Astrocyte of the spinal cord (primary cell): ENCODE measurements around the gene C1orf94.

Source experiments
- DNase-seq: peaks from one replicate; pipeline ENCODE4 v3.0.0; 2011; ENCODE audit warnings: low read depth, low spot score
- H3K4me3 ChIP-seq: 2 replicates; pipeline ENCODE4 v1.5.1; 2011; ENCODE audit warnings: low read depth, mild to moderate bottlenecking, low read length, moderate library complexity
- CTCF ChIP-seq: IDR thresholded peaks from 2 replicates; pipeline ENCODE4 v1.5.1; 2012; ENCODE audit warnings: low read depth, mild to moderate bottlenecking, low read length, inconsistent platforms
- in situ Hi-C: cut with HindIII; loops from 2 replicates; pipeline ENCODE4 v1.10.0; 2017; ENCODE audit warnings: low sequenced_read_pairs

The C1orf94 gene

GRCh38 chr1:34192621-34193020 lies 15.9 kb downstream of the C1orf94 start:
- in situ Hi-C loops = no loop called here
- H3K4me3 ChIP-seq = no peak overlapping the region
- DNase-seq = no peak
- no peak for TF ChIP-seq CTCF

GRCh38 chr1:34199927-34200326 lies 23.2 kb downstream of the C1orf94 start:
- in situ Hi-C loops = no loop called here
- no peak for TF ChIP-seq CTCF
- DNase-seq = peak; percentile 53
- H3K4me3 ChIP-seq = no peak overlapping the region

- no peak for DNase-seq
- no peak for TF ChIP-seq CTCF
- in situ Hi-C loops = no loop called here
- H3K4me3 ChIP-seq = no peak overlapping the region
Measured at GRCh38 chr1:34212673-34213072, 36.0 kb downstream of the C1orf94 start.

- H3K4me3 ChIP-seq = no peak overlapping the region
- TF ChIP-seq CTCF = no peak
- in situ Hi-C loops = no loop called here
- no peak for DNase-seq
Measured at GRCh38 chr1:34213956-34214355, 37.2 kb downstream of the C1orf94 start.

- TF ChIP-seq CTCF = no peak
- no peak for DNase-seq
- in situ Hi-C loops = no loop called here
- H3K4me3 ChIP-seq = no peak overlapping the region
Measured at GRCh38 chr1:34231441-34231840, 54.7 kb downstream of the C1orf94 start.

- TF ChIP-seq CTCF = no peak
- in situ Hi-C loops = no loop called here
- no peak for DNase-seq
- no peak overlapping the region for H3K4me3 ChIP-seq
Measured at GRCh38 chr1:34235594-34235993, 58.9 kb downstream of the C1orf94 start.

- TF ChIP-seq CTCF = no peak
- no peak for DNase-seq
- H3K4me3 ChIP-seq = no peak overlapping the region
- in situ Hi-C loops = no loop called here
Measured at GRCh38 chr1:34236089-34236488, 59.4 kb downstream of the C1orf94 start.
